Neural cell (in vitro differentiated cells): ENCODE data around the gene PXDN. TPM values are rescaled to one million over a fixed set of nuclear protein-coding genes. Genes with fewer than 3 reads are reported as not detected.

Experiments
- H2AFZ ChIP-seq: fragments of 200-600, 300-800 bp; sonication (generic), shearing (Covaris generic); 2 replicates; pipeline ENCODE4 v1.6.0; 2014; ENCODE audit warnings: low read depth, mild to moderate bottlenecking, antibody characterized with exemption, low read length, moderate library complexity
- H3F3A ChIP-seq: fragments of 200-600 bp; shearing (Covaris generic); 2 replicates; pipeline ENCODE4 v1.6.1; 2016; ENCODE audit warnings: mild to moderate bottlenecking, moderate library complexity, mixed read lengths, antibody characterized with exemption, low read length; ENCODE audit not compliant: insufficient read depth, poor library complexity, severe bottlenecking
- H3K27ac ChIP-seq: fragments of 200-600, 300-800 bp; sonication (generic), shearing (Covaris generic); 2 replicates; pipeline ENCODE4 v1.5.1; 2014; ENCODE audit warnings: mild to moderate bottlenecking, low read length, moderate library complexity
- H3K27me3 ChIP-seq: fragments of 300-800, 200-600 bp; sonication (generic), shearing (Covaris generic); 2 replicates; pipeline ENCODE4 v1.6.0; 2014; ENCODE audit warnings: mild to moderate bottlenecking, low read depth, low read length, moderate library complexity; ENCODE audit not compliant: insufficient read depth
- H3K36me3 ChIP-seq: fragments of 300-800, 200-600 bp; sonication (generic), shearing (Covaris generic); 2 replicates; pipeline ENCODE4 v1.5.1; 2014; ENCODE audit warnings: mild to moderate bottlenecking, antibody characterized with exemption, low read length, moderate library complexity; ENCODE audit not compliant: insufficient read depth
- H3K4me2 ChIP-seq: fragments of 300-800, 200-600 bp; sonication (generic), shearing (Covaris generic); 2 replicates; pipeline ENCODE4 v1.6.0; 2014; ENCODE audit warnings: mild to moderate bottlenecking, low read length
- H3K4me3 ChIP-seq: fragments of 300-800, 200-600 bp; sonication (generic), shearing (Covaris generic); 2 replicates; pipeline ENCODE4 v1.5.1; 2014; ENCODE audit warnings: mild to moderate bottlenecking, low read length, moderate library complexity
- H3K79me2 ChIP-seq: fragments of 200-600 bp; shearing (Covaris generic); replicated peaks from 2 replicates; pipeline ENCODE4 v1.6.0; 2014; ENCODE audit warnings: mild to moderate bottlenecking, low read length, moderate library complexity; ENCODE audit not compliant: insufficient read depth
- H3K9ac ChIP-seq: fragments of 300-800, 200-600 bp; sonication (generic), shearing (Covaris generic); 2 replicates; pipeline ENCODE4 v1.6.1; 2016; ENCODE audit warnings: mild to moderate bottlenecking, low read length, mixed read lengths
- H3K9me2 ChIP-seq: fragments of 200-600 bp; shearing (Covaris generic); 2 replicates; pipeline ENCODE4 v1.6.1; 2016; ENCODE audit warnings: mild to moderate bottlenecking, low read length, mixed read lengths; ENCODE audit not compliant: insufficient read depth
- H3K9me3 ChIP-seq: fragments of 200-600, 300-800 bp; sonication (generic), shearing (Covaris generic); 2 replicates; pipeline ENCODE4 v1.6.1; 2016; ENCODE audit warnings: mild to moderate bottlenecking, mixed run types, low read length, moderate library complexity, mixed read lengths
- H4K20me1 ChIP-seq: fragments of 200-600 bp; shearing (Covaris generic); 2 replicates; pipeline ENCODE4 v1.6.1; 2016; ENCODE audit warnings: mild to moderate bottlenecking, mixed run types; ENCODE audit not compliant: insufficient read depth
- EZH2 ChIP-seq: fragments of 200-600, 300-800 bp; shearing (Covaris generic), sonication (generic); IDR thresholded peaks from 2 replicates; pipeline ENCODE4 v1.6.1; 2014; ENCODE audit warnings: antibody characterized with exemption, low read length, borderline replicate concordance, mild to moderate bottlenecking; ENCODE audit not compliant: insufficient read depth, poor library complexity, severe bottlenecking
- MXI1 ChIP-seq: fragments of 450-650 bp; conservative IDR thresholded peaks from 2 replicates; pipeline ENCODE4 v1.6.1; 2014; ENCODE audit warnings: antibody characterized with exemption, mild to moderate bottlenecking; ENCODE audit not compliant: poor library complexity, severe bottlenecking
- POLR2AphosphoS5 ChIP-seq: IDR thresholded peaks from 2 replicates; pipeline ENCODE4 v1.6.1; 2012
- RAD21 ChIP-seq: fragments of 450-650 bp; conservative IDR thresholded peaks from 2 replicates; pipeline ENCODE4 v1.6.1; 2014; ENCODE audit warnings: antibody characterized with exemption, mild to moderate bottlenecking, moderate library complexity
- SMC3 ChIP-seq: fragments of 450-650 bp; conservative IDR thresholded peaks from 2 replicates; pipeline ENCODE4 v1.6.1; 2014; ENCODE audit warnings: antibody characterized with exemption, mild to moderate bottlenecking, moderate library complexity; ENCODE audit not compliant: poor library complexity
- TAF1 ChIP-seq: IDR thresholded peaks from 2 replicates; pipeline ENCODE4 v1.6.1; 2012; ENCODE audit warnings: low read depth
- polyA plus RNA-seq: library from polyadenylated mRNA; depleted of rRNA; stranded (reverse); fragments of >200 nt; gene quantifications from 2 replicates; pipeline ENCODE4 v1.2.3, GENCODE V29; 2014
- TF ChIP-seq, protein P1 (sequence below): IDR thresholded peaks from 2 replicates; pipeline ENCODE4 v1.6.1; 2012; ENCODE audit warnings: borderline replicate concordance
- TF ChIP-seq, protein P2 (sequence below): fragments of 450-650 bp; IDR thresholded peaks from 2 replicates; pipeline ENCODE4 v1.5.1; 2014; ENCODE audit warnings: antibody characterized with exemption, mild to moderate bottlenecking, moderate library complexity; ENCODE audit not compliant: poor library complexity, severe bottlenecking

PXDN gene
- polyA plus RNA-seq, 1 donor from 2014 or later: 181 TPM

DNA sequence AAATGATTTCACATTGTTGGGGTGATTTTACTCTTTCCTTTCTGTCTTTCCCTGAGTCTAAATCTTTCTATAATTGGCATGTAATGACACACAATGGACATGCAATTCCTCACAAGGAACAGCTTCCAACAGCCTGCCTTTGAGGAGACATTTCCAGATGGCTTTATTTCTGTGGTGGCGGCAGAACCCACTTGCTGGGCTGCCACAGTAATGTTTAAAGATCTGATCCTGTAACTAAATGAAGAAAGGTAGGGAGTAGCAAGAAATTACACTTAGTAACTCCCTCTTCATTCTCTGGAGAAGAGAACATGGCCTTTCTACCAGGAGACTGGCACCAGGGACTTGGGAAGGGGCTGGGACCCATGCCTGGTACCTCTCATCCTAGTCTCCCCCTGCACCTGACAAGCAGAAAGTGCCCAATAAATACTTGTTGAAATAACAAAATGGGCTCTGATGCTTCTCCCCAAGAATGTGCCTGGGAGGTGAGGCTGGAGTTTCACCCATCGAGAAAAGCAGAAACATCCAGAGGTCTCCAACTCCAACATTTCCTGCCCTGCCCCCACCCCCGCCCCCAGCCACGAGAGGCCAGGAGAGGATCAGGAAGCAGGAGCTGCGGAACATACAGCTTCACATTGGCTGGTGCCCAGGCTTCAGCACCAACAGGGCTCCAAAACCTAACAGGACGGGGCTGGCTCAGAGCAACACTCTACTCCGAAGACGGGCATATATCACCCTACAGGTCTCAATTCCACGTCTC is 92.1 kb downstream of the PXDN start:
- Histone ChIP-seq H3K4me2 (no peak overlapping the region), H3K9ac (no peak overlapping the region), H3K79me2 (no peaks in the 10 kb centered on the region), H3K4me3 (no peak overlapping the region), H3K27me3 (no peaks in the 10 kb centered on the region), H3K9me3 (no peaks in the 10 kb centered on the region), H3K9me2 (no peaks in the 10 kb centered on the region), H3K36me3 (peaks cover 11% of the 10 kb centered on the region), H2AFZ (no peak overlapping the region), H3K27ac (no peak overlapping the region), H3F3A (no peaks in the 10 kb centered on the region), H4K20me1 (no peaks in the 10 kb centered on the region)
- TF ChIP-seq SMC3 (no peak), MXI1 (no peak)
- TF ChIP-seq, protein P1, sequence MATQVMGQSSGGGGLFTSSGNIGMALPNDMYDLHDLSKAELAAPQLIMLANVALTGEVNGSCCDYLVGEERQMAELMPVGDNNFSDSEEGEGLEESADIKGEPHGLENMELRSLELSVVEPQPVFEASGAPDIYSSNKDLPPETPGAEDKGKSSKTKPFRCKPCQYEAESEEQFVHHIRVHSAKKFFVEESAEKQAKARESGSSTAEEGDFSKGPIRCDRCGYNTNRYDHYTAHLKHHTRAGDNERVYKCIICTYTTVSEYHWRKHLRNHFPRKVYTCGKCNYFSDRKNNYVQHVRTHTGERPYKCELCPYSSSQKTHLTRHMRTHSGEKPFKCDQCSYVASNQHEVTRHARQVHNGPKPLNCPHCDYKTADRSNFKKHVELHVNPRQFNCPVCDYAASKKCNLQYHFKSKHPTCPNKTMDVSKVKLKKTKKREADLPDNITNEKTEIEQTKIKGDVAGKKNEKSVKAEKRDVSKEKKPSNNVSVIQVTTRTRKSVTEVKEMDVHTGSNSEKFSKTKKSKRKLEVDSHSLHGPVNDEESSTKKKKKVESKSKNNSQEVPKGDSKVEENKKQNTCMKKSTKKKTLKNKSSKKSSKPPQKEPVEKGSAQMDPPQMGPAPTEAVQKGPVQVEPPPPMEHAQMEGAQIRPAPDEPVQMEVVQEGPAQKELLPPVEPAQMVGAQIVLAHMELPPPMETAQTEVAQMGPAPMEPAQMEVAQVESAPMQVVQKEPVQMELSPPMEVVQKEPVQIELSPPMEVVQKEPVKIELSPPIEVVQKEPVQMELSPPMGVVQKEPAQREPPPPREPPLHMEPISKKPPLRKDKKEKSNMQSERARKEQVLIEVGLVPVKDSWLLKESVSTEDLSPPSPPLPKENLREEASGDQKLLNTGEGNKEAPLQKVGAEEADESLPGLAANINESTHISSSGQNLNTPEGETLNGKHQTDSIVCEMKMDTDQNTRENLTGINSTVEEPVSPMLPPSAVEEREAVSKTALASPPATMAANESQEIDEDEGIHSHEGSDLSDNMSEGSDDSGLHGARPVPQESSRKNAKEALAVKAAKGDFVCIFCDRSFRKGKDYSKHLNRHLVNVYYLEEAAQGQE: no peak

DNA sequence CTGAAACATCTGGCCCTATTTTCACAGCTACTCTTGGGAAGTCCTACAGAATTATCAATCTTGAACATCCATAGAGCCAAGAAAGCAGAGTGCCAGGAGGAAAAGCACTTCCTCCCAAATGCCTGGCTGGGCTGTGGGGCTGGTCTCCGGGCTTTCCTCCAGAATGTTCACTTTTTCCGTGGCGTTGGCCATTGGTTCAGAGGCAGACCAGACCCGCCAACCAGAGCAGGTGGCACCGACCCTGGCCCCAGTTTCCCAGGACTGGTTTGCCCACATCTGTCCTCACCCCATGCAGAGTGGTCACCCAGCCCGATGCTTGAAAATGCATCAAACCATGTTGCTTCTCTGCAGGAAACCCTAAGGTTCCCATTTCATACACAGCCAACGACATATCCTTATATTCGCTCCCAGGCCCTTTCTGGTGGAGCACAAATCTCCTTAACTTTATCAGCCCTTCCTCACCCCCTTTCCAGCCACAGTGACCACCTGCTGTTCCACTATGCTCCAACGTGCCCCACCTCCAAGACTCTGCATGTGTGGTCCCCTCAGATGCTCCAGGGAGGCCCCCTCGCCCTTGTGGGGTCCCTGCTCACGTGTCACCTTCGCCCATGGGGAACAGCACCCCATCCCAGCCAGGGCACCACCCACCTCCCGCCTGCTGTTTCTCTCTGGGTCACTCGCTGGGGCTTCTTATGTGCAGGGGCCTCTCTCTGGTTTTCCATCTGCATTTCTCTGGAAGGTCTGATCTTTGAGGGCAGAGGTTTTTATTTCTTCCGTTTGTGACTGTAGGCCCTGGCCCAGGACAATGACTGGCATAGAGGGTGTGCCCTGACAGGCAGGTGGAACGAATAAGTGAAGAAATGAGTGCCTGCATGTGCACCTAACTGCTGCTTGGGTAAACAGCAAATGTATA is 92.9 kb downstream of the PXDN start:
- Histone ChIP-seq H3K4me2 (no peak overlapping the region), H3K4me3 (no peak overlapping the region), H3K79me2 (no peaks in the 10 kb centered on the region), H3K27me3 (no peaks in the 10 kb centered on the region), H3K9me2 (no peaks in the 10 kb centered on the region), H3K9me3 (no peaks in the 10 kb centered on the region), H3K27ac (no peak overlapping the region), H3K9ac (no peak overlapping the region), H2AFZ (no peak overlapping the region), H3F3A (no peaks in the 10 kb centered on the region), H4K20me1 (no peaks in the 10 kb centered on the region), H3K36me3 (peaks cover 12% of the 10 kb centered on the region)
- no peak for TF ChIP-seq SMC3
- TF ChIP-seq MXI1: no peak
- TF ChIP-seq RAD21: no peak
- no peak for TF ChIP-seq POLR2AphosphoS5
- TF ChIP-seq EZH2: no peak
- TF ChIP-seq, protein P2, sequence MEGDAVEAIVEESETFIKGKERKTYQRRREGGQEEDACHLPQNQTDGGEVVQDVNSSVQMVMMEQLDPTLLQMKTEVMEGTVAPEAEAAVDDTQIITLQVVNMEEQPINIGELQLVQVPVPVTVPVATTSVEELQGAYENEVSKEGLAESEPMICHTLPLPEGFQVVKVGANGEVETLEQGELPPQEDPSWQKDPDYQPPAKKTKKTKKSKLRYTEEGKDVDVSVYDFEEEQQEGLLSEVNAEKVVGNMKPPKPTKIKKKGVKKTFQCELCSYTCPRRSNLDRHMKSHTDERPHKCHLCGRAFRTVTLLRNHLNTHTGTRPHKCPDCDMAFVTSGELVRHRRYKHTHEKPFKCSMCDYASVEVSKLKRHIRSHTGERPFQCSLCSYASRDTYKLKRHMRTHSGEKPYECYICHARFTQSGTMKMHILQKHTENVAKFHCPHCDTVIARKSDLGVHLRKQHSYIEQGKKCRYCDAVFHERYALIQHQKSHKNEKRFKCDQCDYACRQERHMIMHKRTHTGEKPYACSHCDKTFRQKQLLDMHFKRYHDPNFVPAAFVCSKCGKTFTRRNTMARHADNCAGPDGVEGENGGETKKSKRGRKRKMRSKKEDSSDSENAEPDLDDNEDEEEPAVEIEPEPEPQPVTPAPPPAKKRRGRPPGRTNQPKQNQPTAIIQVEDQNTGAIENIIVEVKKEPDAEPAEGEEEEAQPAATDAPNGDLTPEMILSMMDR: no peak
- no peak for TF ChIP-seq TAF1
- TF ChIP-seq, protein P1: no peak
